ENCODE data around the gene CYFIP1.

CYFIP1 gene

DNA sequence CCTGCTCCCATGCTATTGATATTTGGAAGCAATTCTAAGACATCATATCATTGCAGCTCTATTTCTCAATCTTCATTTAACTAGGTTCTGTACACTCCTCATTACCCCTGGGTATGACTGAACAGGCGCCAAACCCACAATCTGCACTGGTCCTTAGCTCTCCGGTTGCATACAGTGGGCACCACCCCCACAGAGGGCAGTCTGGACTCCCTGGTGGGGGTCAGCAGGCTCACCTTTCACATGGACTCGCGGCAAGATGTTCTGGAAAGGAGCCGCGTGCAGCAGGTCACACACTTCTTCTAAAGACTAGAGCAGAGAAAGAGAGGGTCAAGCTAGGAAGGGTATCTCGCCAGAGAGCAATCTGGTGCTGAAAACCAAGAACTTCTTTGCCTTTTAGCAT lies 105.2 kb downstream of the CYFIP1 start:
- no peak for TF ChIP-seq POLR2A (IDR thresholded peaks at IDR 0.05; ENCODE audit: low read depth, low read length)
- no peak for FAIRE-seq
- no peak for DNase-seq (ENCODE audit: insufficient read length, low spot score)

DNA sequence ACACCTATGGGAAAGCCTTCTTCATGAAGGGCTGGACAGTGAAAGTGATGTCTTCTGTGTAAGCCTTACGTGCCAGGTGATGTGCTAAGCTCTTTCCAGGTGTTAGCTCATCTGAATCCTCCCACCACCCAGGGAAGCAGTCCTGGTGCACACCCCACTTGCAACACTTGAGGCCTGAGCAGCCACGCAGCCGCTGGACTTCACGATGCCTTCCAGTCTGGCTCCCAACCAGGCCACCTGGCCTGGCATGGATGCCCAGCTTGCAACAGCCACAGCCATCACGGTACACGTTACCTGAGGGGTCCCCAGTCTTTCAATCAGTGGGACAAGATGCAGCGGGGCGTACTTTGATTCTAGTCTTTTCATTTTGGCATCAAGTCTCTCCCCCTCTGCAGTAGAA lies 105.9 kb downstream of the CYFIP1 start:
- TF ChIP-seq POLR2A (IDR thresholded peaks at IDR 0.05; ENCODE audit: low read depth, low read length), result no peak
- FAIRE-seq (no peak), DNase-seq (ENCODE audit: insufficient read length, low spot score) (no peak)

DNA sequence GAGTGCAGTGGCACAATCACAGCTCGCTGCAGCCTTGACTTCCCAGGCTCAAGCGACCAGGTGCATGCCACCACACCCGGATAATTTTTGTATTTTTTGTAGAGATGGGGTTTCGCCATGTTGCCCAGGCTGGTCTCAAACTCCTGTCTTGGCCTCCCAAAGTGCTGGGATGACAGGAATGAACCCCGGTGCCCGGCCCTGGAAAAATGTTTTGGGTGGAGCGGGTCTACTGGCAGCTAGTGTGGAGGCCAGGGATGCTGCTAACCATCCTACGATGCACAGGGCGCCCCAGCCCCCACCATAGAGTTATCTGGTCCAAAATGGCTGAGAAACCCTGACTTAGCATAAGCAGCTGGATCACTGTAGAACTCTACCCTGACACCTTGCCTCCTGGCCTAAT lies 106.3 kb downstream of the CYFIP1 start:
- no peak for DNase-seq (ENCODE audit: insufficient read length, low spot score)
- no peak for FAIRE-seq
- no peak for TF ChIP-seq POLR2A (IDR thresholded peaks at IDR 0.05; ENCODE audit: low read depth, low read length)

- TF ChIP-seq POLR2A (IDR thresholded peaks at IDR 0.05; ENCODE audit: low read depth, low read length), result no peak
- FAIRE-seq, result peak; percentile 95
- DNase-seq (ENCODE audit: insufficient read length, low spot score), result peak; percentile 74
These were observed 107.0 kb downstream of the CYFIP1 start for GRCh38 chr15:22872936-22873701.

GRCh38 chr15:22871481-22872086 lies 108.6 kb downstream of the CYFIP1 start:
- no peak for TF ChIP-seq POLR2A (IDR thresholded peaks at IDR 0.05; ENCODE audit: low read depth, low read length)
- DNase-seq (ENCODE audit: insufficient read length, low spot score) (no peak), FAIRE-seq (no peak)

DNA sequence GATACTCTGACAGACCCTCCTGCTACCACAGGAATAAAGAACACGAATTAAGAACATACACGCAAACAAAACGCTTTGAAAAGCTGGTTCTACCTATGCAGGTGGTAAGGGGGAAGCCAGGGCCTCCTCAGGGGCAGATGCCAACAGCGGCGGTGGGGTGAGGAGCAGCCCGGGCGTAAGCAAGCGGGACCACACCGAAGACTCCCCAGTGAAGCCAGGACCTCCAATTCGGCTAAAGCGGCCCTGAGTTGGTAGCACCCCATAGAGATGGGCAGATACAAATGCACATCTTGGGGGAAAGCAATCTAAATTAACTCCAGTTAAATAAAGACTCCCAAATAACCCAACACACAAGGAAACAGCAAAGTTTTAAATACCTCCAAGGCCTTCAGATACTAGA lies 109.3 kb downstream of the CYFIP1 start:
- no peak for TF ChIP-seq POLR2A (IDR thresholded peaks at IDR 0.05; ENCODE audit: low read depth, low read length)
- FAIRE-seq, result no peak
- no peak for DNase-seq (ENCODE audit: insufficient read length, low spot score)

- FAIRE-seq (no peak), DNase-seq (ENCODE audit: insufficient read length, low spot score) (no peak)
- TF ChIP-seq POLR2A (IDR thresholded peaks at IDR 0.05; ENCODE audit: low read depth, low read length), result no peak
These were observed 110.3 kb downstream of the CYFIP1 start for GRCh38 chr15:22869856-22870255.

GRCh38 chr15:22868928-22869327 lies 111.2 kb downstream of the CYFIP1 start:
- no peak for FAIRE-seq
- TF ChIP-seq POLR2A (IDR thresholded peaks at IDR 0.05; ENCODE audit: low read depth, low read length), result no peak

DNA sequence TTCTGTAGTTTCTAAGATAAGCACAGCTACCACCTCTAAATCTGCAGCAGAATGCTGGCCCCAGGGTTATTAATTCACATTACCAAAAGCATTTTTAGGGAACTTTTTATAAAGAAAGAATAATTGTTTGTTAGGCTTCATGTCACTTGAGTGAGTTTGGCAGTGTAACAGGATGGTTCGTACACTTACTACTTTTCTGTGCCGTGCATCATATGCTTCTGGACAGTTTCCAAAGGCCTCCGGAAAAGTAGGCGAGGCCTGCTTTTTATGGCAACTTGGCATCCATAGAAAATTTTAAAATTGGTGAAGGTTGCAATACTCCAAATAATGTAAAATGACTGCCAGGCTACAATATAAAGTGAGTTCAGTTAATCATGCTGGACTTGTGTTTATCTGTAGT lies 111.7 kb downstream of the CYFIP1 start:
- no peak for DNase-seq (ENCODE audit: insufficient read length, low spot score)
- TF ChIP-seq POLR2A (IDR thresholded peaks at IDR 0.05; ENCODE audit: low read depth, low read length), result no peak
- FAIRE-seq, result no peak

More at GRCh38 chr15:22868928-22869327, 111.2 kb downstream of the CYFIP1 start:
- DNase-seq (ENCODE audit: insufficient read length, low spot score), result no peak

DNA sequence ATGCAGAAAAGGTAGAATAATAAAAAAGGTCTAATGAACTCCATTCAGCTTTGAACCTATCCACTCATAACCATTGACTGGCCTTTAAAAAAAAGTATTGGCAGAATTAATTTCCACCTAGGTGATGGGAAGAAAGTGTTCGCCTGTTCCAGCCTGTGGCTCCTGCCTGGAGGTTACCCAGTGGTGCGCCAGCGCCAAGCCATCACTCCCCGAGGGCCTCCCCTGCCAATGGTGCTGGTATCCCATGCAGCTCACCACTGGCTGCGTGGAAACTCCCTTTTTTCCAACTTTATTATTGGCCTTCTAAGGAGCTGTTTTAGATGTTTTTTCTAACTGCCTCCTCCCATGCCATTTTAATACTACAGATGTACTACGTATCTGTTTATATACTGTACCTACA lies 112.3 kb downstream of the CYFIP1 start:
- TF ChIP-seq POLR2A (IDR thresholded peaks at IDR 0.05; ENCODE audit: low read depth, low read length), result no peak
- FAIRE-seq, result no peak
- DNase-seq (ENCODE audit: insufficient read length, low spot score), result no peak

- DNase-seq (ENCODE audit: insufficient read length, low spot score), result no peak
These were observed 114.1 kb downstream of the CYFIP1 start for GRCh38 chr15:22866079-22866478.

GRCh38 chr15:22863356-22863755 lies 116.8 kb downstream of the CYFIP1 start:
- no peak for TF ChIP-seq POLR2A (IDR thresholded peaks at IDR 0.05; ENCODE audit: low read depth, low read length)
- no peak for DNase-seq (ENCODE audit: insufficient read length, low spot score)
- no peak for FAIRE-seq

More at GRCh38 chr15:22866079-22866478, 114.1 kb downstream of the CYFIP1 start:
- no peak for FAIRE-seq
- no peak for TF ChIP-seq POLR2A (IDR thresholded peaks at IDR 0.05; ENCODE audit: low read depth, low read length)

GRCh38 chr15:22861161-22861560 lies 119.0 kb downstream of the CYFIP1 start:
- no peak for TF ChIP-seq POLR2A (IDR thresholded peaks at IDR 0.05; ENCODE audit: low read depth, low read length)
- DNase-seq (ENCODE audit: insufficient read length, low spot score) (no peak), FAIRE-seq (no peak)

DNA sequence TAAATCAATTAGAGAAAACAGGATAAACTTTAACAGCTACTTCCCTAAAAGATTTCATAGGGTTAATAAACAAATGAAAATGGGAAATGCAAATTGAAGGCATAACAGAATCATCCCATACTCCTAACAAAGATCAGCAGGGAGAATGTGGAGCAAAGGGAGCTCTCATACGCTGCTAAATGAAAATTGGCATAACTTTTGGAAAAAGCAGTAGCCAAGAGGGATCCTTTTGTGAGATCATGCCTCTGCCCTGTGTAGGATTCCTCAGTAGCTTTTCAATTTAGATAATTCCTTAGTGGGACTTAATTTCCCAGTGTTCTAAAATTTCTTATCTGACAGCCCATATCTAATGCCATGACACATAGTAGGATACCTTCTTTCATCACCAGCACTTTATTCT lies 123.5 kb downstream of the CYFIP1 start:
- no peak for DNase-seq (ENCODE audit: insufficient read length, low spot score)
- FAIRE-seq, result no peak
- TF ChIP-seq POLR2A (IDR thresholded peaks at IDR 0.05; ENCODE audit: low read depth, low read length), result no peak

DNA sequence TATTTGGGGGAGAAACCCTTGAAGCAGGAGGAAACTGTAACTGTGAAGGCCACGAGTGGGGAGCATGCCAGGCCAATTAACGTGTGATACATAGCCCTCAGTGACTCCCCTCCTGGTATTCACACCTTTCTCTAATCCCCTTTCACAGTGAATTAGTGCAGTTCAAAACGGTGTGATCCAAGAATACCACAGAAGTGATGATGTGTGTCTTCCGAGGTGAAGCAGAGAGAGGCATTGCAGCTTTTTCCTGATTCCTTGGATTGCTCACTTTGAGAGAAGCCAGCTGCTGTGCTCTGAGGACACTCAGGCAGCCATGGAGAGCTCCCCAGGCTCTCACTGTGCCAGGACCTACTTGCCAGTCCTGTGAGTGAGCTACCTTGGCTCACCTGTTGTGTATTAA lies 124.4 kb downstream of the CYFIP1 start:
- no peak for DNase-seq (ENCODE audit: insufficient read length, low spot score)
- no peak for TF ChIP-seq POLR2A (IDR thresholded peaks at IDR 0.05; ENCODE audit: low read depth, low read length)
- FAIRE-seq, result no peak

All from H54 (cell line).